Measurements from ENCODE around the gene EEFSEC. TPM values are rescaled to one million over a fixed set of nuclear protein-coding genes. Genes with fewer than 3 reads are reported as not detected.

Gene EEFSEC
- total RNA-seq, 1 donor from 2014 or later: 15.6 TPM

DNA sequence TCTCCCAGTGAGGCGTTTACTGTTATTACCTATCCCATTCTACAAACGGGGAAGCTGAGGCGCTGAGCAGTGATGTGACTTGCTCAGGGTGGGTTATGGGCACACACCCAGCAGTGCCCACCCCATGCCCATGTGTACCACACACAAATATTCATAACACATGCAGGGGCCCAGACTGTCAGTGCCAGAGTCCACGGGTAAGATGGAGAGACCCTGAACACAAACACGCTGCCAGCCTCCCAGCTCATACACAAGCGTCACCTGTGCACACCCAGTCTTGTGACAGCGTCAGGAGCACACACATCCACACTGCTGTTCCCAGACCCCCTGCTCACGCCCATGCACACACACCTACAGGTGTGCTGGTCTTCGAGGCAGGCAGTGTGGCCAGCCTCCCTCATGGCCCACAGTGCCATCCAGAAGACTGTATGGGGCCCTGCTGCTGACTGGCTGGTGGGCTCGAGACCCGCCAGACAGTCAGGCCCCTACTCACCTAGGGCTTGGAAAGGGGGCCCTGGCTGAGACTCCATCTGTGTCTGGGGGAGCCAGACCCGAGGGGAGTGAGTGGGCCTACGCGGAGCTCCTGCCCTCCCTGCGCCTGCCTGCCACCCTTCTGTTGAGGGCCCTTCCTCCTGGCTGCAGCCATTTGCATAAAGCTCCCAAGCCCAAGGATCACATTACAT lies 274.0 kb downstream of the EEFSEC start:
- H3K36me3 Mint-ChIP-seq (ENCODE audit: unreplicated experiment): no peaks in the 10 kb centered on the region
- H3K9me3 Mint-ChIP-seq (ENCODE audit: unreplicated experiment): no peaks in the 10 kb centered on the region
- TF ChIP-seq, protein P1, sequence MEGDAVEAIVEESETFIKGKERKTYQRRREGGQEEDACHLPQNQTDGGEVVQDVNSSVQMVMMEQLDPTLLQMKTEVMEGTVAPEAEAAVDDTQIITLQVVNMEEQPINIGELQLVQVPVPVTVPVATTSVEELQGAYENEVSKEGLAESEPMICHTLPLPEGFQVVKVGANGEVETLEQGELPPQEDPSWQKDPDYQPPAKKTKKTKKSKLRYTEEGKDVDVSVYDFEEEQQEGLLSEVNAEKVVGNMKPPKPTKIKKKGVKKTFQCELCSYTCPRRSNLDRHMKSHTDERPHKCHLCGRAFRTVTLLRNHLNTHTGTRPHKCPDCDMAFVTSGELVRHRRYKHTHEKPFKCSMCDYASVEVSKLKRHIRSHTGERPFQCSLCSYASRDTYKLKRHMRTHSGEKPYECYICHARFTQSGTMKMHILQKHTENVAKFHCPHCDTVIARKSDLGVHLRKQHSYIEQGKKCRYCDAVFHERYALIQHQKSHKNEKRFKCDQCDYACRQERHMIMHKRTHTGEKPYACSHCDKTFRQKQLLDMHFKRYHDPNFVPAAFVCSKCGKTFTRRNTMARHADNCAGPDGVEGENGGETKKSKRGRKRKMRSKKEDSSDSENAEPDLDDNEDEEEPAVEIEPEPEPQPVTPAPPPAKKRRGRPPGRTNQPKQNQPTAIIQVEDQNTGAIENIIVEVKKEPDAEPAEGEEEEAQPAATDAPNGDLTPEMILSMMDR (IDR thresholded peaks at IDR 0.05): no peak
- no peak overlapping the region for H3K27ac Mint-ChIP-seq (ENCODE audit: unreplicated experiment)
- no peak overlapping the region for H3K4me3 Mint-ChIP-seq (ENCODE audit: unreplicated experiment)
- DNase-seq (ENCODE audit: extremely low spot score, unreplicated experiment): no peak
- H3K4me1 Mint-ChIP-seq (ENCODE audit: unreplicated experiment): peaks cover 16% of the 10 kb centered on the region
- H3K27me3 Mint-ChIP-seq (ENCODE audit: unreplicated experiment): peaks cover 45% of the 10 kb centered on the region

DNA sequence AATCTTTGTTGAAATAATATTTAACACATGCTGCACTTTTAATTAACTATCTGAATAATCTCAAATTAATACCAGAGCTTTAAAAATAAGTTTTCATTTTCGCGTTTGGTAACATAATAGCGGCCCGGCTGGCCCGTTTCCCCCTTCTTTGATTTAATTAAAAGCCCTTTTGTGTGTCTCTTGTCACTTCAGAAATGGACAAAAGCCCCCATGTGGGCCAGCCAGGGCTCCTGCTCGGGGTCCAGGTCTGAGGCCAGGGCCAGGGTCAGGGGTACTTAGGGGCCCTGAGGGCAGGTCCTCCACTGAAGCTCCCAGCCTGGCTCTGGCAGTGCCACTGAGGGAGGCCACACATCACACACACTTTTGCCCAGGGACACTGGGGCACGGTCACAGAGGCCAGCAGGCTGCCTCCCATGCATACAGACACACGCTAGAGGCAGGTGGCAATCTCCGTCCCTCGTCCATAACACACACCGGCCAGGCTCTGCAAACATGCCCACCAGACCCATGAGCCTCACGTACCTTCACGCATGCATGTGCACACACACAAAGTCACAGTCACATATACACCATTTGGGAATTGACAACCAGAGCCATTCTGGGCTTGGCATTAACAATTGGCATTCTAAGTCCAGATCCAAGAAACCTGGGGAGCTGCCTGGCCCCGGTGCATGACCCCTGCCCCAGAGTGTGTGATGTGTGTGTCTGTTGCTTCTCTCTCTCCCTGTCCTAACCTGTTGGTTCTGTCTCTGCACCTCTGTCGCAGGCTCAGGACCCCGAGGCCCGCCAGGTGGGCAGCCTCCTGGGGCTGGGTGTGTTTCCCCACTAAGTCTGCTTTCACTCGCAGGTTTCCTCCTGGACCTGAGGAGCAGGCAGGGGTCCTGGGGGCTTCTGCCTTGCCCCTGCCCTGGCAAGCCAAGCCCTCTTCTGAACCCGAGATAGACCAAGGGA lies 274.9 kb downstream of the EEFSEC start:
- TF ChIP-seq, protein P1 (IDR thresholded peaks at IDR 0.05): no peak
- Mint-ChIP-seq H3K4me1 (ENCODE audit: unreplicated experiment) (peaks cover 18% of the 10 kb centered on the region), H3K9me3 (ENCODE audit: unreplicated experiment) (no peaks in the 10 kb centered on the region), H3K27me3 (ENCODE audit: unreplicated experiment) (peaks cover 48% of the 10 kb centered on the region), H3K27ac (ENCODE audit: unreplicated experiment) (no peak overlapping the region), H3K36me3 (ENCODE audit: unreplicated experiment) (no peaks in the 10 kb centered on the region), H3K4me3 (ENCODE audit: unreplicated experiment) (no peak overlapping the region)
- no peak for DNase-seq (ENCODE audit: extremely low spot score, unreplicated experiment)

DNA sequence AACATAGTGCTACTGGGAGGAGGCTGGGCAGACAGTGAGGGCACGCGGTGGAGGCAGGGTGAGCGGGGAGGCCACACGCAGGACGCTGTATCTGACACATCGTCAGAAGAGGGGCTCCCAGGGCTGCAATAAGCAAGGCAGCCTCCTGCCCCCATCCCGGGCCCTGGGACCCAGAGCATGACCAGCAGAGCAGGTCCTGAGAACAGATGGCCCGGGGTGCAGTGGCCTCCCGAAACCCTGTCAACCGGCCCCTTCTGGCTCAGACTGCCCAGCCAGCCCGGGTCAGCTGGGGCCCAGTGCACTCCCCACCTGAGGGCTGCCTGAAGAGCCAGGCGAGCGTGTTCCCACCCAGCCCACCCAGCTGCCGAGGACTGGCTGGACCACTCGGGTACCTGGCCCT lies 276.0 kb downstream of the EEFSEC start:
- Mint-ChIP-seq H3K4me3 (ENCODE audit: unreplicated experiment) (no peak overlapping the region), H3K36me3 (ENCODE audit: unreplicated experiment) (no peaks in the 10 kb centered on the region), H3K4me1 (ENCODE audit: unreplicated experiment) (peaks cover 20% of the 10 kb centered on the region), H3K9me3 (ENCODE audit: unreplicated experiment) (no peaks in the 10 kb centered on the region), H3K27me3 (ENCODE audit: unreplicated experiment) (peaks cover 52% of the 10 kb centered on the region), H3K27ac (ENCODE audit: unreplicated experiment) (no peak overlapping the region)
- no peak for DNase-seq (ENCODE audit: extremely low spot score, unreplicated experiment)
- TF ChIP-seq, protein P1 (IDR thresholded peaks at IDR 0.05): no peak

GRCh38 chr3:128429751-128430150 lies 276.5 kb downstream of the EEFSEC start:
- TF ChIP-seq, protein P1 (IDR thresholded peaks at IDR 0.05): no peak
- H3K9me3 Mint-ChIP-seq (ENCODE audit: unreplicated experiment): no peaks in the 10 kb centered on the region

DNA sequence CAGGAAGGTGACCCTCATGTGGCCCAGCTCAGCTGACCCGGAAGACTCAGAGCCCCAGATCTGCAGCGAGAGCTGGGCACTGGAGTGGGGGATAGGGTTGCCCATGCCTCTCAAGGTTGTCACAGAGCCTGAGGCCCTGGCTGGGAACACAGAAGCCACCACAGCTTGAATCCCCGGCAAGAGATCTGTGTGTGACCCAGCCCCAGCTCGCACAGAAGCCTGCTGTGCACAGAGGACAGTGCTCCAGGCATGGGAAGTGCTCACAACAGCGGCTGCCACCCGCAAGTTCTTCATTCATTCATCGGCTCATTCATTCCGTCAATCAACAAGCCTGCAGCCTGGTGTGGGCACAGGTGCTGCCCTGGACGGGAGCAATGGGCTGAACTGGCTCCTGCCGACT lies 277.0 kb downstream of the EEFSEC start:
- no peak overlapping the region for H3K4me3 Mint-ChIP-seq (ENCODE audit: unreplicated experiment)

More at GRCh38 chr3:128429751-128430150, 276.5 kb downstream of the EEFSEC start:
- H3K4me1 Mint-ChIP-seq (ENCODE audit: unreplicated experiment): peaks cover 20% of the 10 kb centered on the region
- H3K27me3 Mint-ChIP-seq (ENCODE audit: unreplicated experiment): peaks cover 51% of the 10 kb centered on the region
- H3K36me3 Mint-ChIP-seq (ENCODE audit: unreplicated experiment): no peaks in the 10 kb centered on the region
- DNase-seq (ENCODE audit: extremely low spot score, unreplicated experiment): no peak
- H3K27ac Mint-ChIP-seq (ENCODE audit: unreplicated experiment): no peak overlapping the region
- no peak overlapping the region for H3K4me3 Mint-ChIP-seq (ENCODE audit: unreplicated experiment)

More for the DNA sequence above, 277.0 kb downstream of the EEFSEC start:
- TF ChIP-seq, protein P1 (IDR thresholded peaks at IDR 0.05): no peak
- H3K4me1 Mint-ChIP-seq (ENCODE audit: unreplicated experiment): peaks cover 20% of the 10 kb centered on the region
- H3K36me3 Mint-ChIP-seq (ENCODE audit: unreplicated experiment): no peaks in the 10 kb centered on the region
- no peaks in the 10 kb centered on the region for H3K9me3 Mint-ChIP-seq (ENCODE audit: unreplicated experiment)
- no peak overlapping the region for H3K27ac Mint-ChIP-seq (ENCODE audit: unreplicated experiment)
- H3K27me3 Mint-ChIP-seq (ENCODE audit: unreplicated experiment): peaks cover 48% of the 10 kb centered on the region
- no peak for DNase-seq (ENCODE audit: extremely low spot score, unreplicated experiment)
